Colonic mucosa (tissue), 4 donors: ENCODE data around the gene ERI2. TPM values are rescaled to one million over a fixed set of nuclear protein-coding genes. Genes with fewer than 3 reads are reported as not detected.
"Not testable (repeated sequence)": the region's sequence is repeated elsewhere in the genome, so short reads cannot be mapped to it uniquely, and the experiment has no call there.

Experiments
- DNase-seq: peaks from one replicate; pipeline ENCODE4 v3.0.0-alpha.2; 2020
- H3K27ac ChIP-seq: fragments of 200-600 bp; one replicate; pipeline ENCODE4 v1.8.0; 2021
- H3K27me3 ChIP-seq: fragments of 200-600 bp; one replicate; pipeline ENCODE4 v1.8.0; 2021
- H3K36me3 ChIP-seq: fragments of 200-600 bp; one replicate; pipeline ENCODE4 v1.8.0; 2021
- H3K4me1 ChIP-seq: fragments of 200-600 bp; one replicate; pipeline ENCODE4 v1.8.0; 2021; ENCODE audit warnings: mild to moderate bottlenecking
- H3K4me3 ChIP-seq: fragments of 200-600 bp; one replicate; pipeline ENCODE4 v1.8.0; 2021
- H3K9ac ChIP-seq, 2 donors: one replicate each; pipeline ENCODE4 v1.7.0; 2013; ENCODE audit warnings: control low read depth in 2 of 2, low read depth in 2 of 2, low read length in 2 of 2
- H3K9me3 ChIP-seq: fragments of 200-600 bp; one replicate; pipeline ENCODE4 v1.8.0; 2021
- intact Hi-C: fragments of 100-400 bp; cut with DNase I; formaldehyde crosslinking; loops from one replicate; pipeline ENCODE4 v1.14.1; 2022
- total RNA-seq, 2 donors: library from RNA; stranded (reverse); fragmentation: NEBNext Ultra II Directional in 1 of 2; extraction: Animal tissue kit (Norgen Biotek cat#: 25700) in 1 of 2; gene quantifications; one replicate each; pipeline ENCODE4 v1.2.1, GENCODE V29; 2021
- TF ChIP-seq, protein P1 (sequence below): fragments of 200-600 bp; IDR thresholded peaks from one replicate; pipeline ENCODE4 v1.8.0; 2022; ENCODE audit warnings: antibody characterized with exemption, mild to moderate bottlenecking
- donor health status: healthy.
- donor health status: DM: no; HTN: no; CAD: no.
- donor health status: DM: no; HTN: no; CAD: no.

The ERI2 gene
- total RNA-seq, 2 donors from 2014 or later = 28.7 to 43.8 TPM

DNA sequence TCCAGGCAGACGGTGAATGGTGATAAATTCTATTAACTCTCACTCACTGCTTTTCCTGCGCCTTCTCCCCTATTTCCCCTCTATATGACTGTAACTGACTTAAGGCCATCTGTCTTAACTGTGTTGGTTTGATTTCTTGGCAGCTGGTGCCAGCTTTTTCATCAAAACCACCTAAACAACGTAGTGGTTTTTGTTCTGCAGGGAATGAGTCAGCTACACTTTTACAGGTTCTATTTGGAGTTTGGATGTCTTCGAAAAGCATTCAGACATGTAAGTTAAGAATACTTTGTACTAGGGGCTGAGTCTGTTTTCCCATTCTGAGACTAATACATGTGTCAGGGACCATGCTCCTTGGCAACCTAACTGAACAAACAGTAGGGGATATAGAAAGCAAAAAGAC is 8.5 kb upstream of the ERI2 start:
- Histone ChIP-seq H3K27ac (no peak overlapping the region), H3K36me3 (no peaks in the 10 kb centered on the region)

DNA sequence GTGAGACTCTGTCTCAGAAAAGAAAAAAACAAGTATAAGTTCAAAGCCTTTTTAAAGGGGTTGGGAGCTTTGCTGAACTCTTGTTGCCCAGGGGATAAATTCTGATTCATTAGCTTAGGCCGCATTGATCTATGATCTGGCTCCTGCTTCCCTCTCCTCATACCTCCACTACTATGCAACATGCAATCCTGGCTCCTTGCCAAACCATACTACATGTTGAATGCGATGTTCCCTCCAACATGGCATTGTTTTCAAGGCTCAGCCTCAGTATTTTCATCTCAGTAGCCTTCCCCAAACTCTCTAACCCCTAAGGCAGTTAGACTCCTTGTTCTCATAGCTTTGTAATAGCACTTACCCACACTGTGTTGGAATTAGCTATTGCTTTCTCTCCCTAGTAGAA is 6.2 kb upstream of the ERI2 start:
- no peak overlapping the region for H3K4me3 ChIP-seq
- no peaks in the 10 kb centered on the region for H3K4me1 ChIP-seq
- H3K9me3 ChIP-seq = no peaks in the 10 kb centered on the region
- H3K27me3 ChIP-seq = no peaks in the 10 kb centered on the region
- no peak overlapping the region for H3K9ac ChIP-seq
- TF ChIP-seq, protein P1, sequence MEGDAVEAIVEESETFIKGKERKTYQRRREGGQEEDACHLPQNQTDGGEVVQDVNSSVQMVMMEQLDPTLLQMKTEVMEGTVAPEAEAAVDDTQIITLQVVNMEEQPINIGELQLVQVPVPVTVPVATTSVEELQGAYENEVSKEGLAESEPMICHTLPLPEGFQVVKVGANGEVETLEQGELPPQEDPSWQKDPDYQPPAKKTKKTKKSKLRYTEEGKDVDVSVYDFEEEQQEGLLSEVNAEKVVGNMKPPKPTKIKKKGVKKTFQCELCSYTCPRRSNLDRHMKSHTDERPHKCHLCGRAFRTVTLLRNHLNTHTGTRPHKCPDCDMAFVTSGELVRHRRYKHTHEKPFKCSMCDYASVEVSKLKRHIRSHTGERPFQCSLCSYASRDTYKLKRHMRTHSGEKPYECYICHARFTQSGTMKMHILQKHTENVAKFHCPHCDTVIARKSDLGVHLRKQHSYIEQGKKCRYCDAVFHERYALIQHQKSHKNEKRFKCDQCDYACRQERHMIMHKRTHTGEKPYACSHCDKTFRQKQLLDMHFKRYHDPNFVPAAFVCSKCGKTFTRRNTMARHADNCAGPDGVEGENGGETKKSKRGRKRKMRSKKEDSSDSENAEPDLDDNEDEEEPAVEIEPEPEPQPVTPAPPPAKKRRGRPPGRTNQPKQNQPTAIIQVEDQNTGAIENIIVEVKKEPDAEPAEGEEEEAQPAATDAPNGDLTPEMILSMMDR = no peak
- H3K36me3 ChIP-seq = no peaks in the 10 kb centered on the region
- no peak overlapping the region for H3K27ac ChIP-seq
- no peak for DNase-seq
- intact Hi-C loops = no loop called here

More for the DNA sequence above, 8.5 kb upstream of the ERI2 start:
- H3K9ac ChIP-seq = no peak overlapping the region
- intact Hi-C loops = no loop called here
- no peaks in the 10 kb centered on the region for H3K27me3 ChIP-seq
- no peaks in the 10 kb centered on the region for H3K4me1 ChIP-seq
- no peak overlapping the region for H3K4me3 ChIP-seq
- no peak for DNase-seq
- TF ChIP-seq, protein P1 = no peak
- H3K9me3 ChIP-seq = no peaks in the 10 kb centered on the region

DNA sequence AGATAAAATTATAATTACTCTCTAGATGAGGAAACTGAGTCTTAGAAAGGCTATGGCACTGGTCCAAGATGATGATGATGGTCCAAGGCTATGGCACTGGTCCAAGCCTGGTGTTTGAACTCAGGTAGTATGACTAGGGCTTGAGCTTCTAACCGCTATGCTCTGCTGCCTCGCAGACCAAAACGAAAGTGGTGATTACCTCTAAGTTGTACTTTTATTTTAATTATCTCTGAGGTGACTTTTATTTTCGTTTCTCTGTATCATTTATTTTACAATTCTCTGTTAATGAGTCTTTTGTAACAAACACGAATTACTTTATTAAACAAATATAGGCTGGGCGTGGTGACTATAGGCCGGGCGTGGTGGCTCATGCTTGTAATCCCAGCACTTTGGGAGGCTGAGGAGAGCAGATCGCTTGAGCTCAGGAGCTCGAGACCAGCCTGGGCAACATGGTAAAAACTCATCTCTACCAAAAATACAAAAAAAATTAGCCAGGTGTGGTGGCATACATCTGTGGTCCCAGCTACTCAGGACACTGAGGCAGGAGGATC is 5.7 kb upstream of the ERI2 start:
- no peaks in the 10 kb centered on the region for H3K9me3 ChIP-seq
- H3K9ac ChIP-seq = no peak overlapping the region
- TF ChIP-seq, protein P1 = no peak
- DNase-seq = no peak
- no peaks in the 10 kb centered on the region for H3K36me3 ChIP-seq
- no peaks in the 10 kb centered on the region for H3K27me3 ChIP-seq
- no peak overlapping the region for H3K4me3 ChIP-seq
- intact Hi-C loops = no loop called here
- no peaks in the 10 kb centered on the region for H3K4me1 ChIP-seq
- H3K27ac ChIP-seq = no peak overlapping the region

DNA sequence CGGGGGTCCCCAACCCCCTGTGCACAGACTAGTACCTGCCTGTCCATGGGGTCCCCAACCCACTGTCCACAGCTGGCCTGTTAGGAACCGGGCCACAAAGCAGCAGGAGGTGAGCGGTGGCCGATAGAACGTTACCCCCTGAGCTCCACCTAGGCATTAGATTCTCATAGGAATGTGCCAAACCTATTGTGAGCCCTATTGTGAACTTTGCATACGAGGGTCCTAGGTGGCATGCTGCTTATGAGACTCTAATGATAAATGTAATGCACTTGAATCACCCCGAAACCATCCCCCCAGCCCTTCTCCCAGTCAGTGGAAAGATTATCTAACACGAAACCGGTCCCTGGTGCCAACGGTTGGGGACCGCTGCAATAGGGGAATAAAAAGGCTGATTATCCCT is 1.6 kb upstream of the ERI2 start:
- DNase-seq = no peak
- no peaks in the 10 kb centered on the region for H3K36me3 ChIP-seq
- H3K4me1 ChIP-seq = no peaks in the 10 kb centered on the region
- intact Hi-C loops = no loop called here
- no peaks in the 10 kb centered on the region for H3K27me3 ChIP-seq
- H3K9ac ChIP-seq = no peak overlapping the region
- no peak overlapping the region for H3K4me3 ChIP-seq
- no peaks in the 10 kb centered on the region for H3K9me3 ChIP-seq
- TF ChIP-seq, protein P1 = no peak
- H3K27ac ChIP-seq = no peak overlapping the region

DNA sequence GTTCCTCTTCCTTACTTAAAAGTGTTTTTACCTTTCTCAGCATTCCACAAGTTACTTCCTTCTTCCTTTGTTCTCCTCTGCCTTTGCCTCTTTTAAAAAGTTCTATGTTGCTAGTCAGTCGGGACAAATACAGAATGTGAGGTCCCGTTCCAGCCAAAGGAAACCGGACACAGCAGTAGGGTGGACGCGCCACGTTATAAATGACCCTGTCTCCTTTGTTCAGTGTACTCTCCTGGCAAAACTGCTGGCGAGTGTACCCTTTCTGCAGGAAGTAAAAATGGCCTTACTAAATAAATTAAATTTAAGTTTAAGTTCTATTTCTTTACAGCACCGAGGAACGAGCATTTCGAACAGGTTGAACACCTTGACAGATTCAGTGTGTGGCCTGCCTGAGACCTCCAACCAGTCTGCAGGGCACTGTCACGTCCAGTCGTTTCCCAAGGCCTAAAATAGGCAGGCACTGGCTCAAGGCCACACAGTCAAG is 546 bp downstream of the ERI2 start:
- H3K4me1 ChIP-seq, intact Hi-C loops, DNase-seq, H3K36me3 ChIP-seq, H3K9me3 ChIP-seq, H3K27me3 ChIP-seq: not testable (repeated sequence)
- Histone ChIP-seq H3K9ac (peak overlapping the region; percentile 86 to 93), H3K4me3 (peak overlapping the region; percentile 90), H3K27ac (peak overlapping the region; percentile 97)

DNA sequence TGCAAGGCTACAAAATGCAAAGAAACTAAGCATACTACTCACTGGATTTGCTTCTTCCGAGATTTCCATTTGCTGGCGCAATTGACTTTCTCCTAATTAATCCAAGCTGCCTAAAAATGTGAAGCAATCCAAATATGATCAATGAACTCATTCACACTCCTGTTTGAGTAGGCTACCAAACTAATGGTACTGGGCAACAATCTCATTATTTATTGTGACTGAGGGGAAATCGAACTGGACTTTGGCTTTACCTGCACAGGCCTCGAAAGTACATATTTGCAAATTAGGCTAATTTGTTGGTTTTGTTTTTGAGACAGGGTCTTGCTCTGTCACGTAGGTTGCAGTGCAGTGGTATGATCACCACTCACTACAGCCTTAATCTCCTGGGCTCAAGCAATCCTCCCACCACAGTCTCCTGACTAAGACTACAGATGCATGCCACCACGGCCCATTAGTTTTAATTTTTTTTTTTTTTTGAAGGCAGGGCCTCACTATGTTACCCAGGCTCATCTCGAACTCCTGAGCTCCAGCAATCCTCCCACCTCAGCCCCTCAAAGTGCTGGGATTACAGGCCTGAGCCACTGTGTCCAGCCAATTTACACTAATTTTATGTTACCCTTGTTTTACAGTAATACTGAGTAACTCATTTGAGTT is 2.6 kb downstream of the ERI2 start:
- DNase-seq = no peak
- Histone ChIP-seq H3K4me1 (no peaks in the 10 kb centered on the region), H3K9me3 (no peaks in the 10 kb centered on the region), H3K4me3 (no peak overlapping the region), H3K27me3 (no peaks in the 10 kb centered on the region), H3K9ac (no peak overlapping the region), H3K27ac (no peak overlapping the region), H3K36me3 (no peaks in the 10 kb centered on the region)
- TF ChIP-seq, protein P1 = no peak
- intact Hi-C loops = no loop called here
